ENCODE measurements around the gene KRT25.

DNA sequence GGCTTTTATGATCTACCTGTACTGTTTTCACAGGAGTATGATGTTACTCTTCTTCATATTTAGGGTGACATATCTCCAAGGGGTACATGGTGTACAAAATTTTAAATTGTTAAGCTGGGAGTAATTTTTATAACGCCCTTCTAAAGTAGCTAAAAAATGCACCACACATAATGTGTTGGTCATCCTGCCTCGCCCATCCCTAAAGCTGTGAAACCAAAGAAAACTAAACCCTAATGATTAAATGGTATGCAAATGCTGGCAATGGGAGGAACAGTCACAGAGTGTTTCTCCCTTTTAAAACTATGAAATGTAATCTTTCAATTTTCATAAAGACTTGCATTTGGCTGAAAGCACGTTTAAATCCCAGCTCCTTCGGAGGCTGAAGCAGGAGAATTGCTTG lies 49.5 kb downstream of the KRT25 start:
- TF ChIP-seq, protein P1, sequence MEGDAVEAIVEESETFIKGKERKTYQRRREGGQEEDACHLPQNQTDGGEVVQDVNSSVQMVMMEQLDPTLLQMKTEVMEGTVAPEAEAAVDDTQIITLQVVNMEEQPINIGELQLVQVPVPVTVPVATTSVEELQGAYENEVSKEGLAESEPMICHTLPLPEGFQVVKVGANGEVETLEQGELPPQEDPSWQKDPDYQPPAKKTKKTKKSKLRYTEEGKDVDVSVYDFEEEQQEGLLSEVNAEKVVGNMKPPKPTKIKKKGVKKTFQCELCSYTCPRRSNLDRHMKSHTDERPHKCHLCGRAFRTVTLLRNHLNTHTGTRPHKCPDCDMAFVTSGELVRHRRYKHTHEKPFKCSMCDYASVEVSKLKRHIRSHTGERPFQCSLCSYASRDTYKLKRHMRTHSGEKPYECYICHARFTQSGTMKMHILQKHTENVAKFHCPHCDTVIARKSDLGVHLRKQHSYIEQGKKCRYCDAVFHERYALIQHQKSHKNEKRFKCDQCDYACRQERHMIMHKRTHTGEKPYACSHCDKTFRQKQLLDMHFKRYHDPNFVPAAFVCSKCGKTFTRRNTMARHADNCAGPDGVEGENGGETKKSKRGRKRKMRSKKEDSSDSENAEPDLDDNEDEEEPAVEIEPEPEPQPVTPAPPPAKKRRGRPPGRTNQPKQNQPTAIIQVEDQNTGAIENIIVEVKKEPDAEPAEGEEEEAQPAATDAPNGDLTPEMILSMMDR (IDR thresholded peaks at IDR 0.05; ENCODE audit: extremely low read depth in 1 of 2, insufficient read depth in 1 of 2, low read depth in 1 of 2, low read length in 2 of 2), result no peak
- TF ChIP-seq POLR2AphosphoS5 (IDR thresholded peaks at IDR 0.05; ENCODE audit: insufficient read depth, low read depth, low read length) (no peak), POLR2A (IDR thresholded peaks at IDR 0.05; ENCODE audit: low read depth, low read length) (no peak), EZH2 (IDR thresholded peaks at IDR 0.05; ENCODE audit: borderline replicate concordance, low read depth, low read length, severe bottlenecking) (no peak), MYC (IDR thresholded peaks at IDR 0.05; ENCODE audit: low read depth, low read length) (no peak), JUN (IDR thresholded peaks at IDR 0.05; ENCODE audit: borderline replicate concordance, insufficient read depth, insufficient read length, low read depth) (no peak), FOS (IDR thresholded peaks at IDR 0.05; ENCODE audit: borderline replicate concordance, insufficient read depth, low read length) (no peak)
- TF ChIP-seq, protein P2, sequence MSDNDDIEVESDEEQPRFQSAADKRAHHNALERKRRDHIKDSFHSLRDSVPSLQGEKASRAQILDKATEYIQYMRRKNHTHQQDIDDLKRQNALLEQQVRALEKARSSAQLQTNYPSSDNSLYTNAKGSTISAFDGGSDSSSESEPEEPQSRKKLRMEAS (IDR thresholded peaks at IDR 0.05; ENCODE audit: insufficient read depth, insufficient read length), result no peak

Data from endothelial cell of umbilical vein (primary cell).